Measurements from ENCODE around the gene ALMS1. TPM values are rescaled to one million over a fixed set of nuclear protein-coding genes. Genes with fewer than 3 reads are reported as not detected.

ALMS1 gene
- total and polyA plus RNA-seq, 9 of the 15 experiments (the other 6 are each of a cell fraction or from before 2014, with no cell fraction given), result 1.4 to 26.3 (median 13.6) TPM

DNA sequence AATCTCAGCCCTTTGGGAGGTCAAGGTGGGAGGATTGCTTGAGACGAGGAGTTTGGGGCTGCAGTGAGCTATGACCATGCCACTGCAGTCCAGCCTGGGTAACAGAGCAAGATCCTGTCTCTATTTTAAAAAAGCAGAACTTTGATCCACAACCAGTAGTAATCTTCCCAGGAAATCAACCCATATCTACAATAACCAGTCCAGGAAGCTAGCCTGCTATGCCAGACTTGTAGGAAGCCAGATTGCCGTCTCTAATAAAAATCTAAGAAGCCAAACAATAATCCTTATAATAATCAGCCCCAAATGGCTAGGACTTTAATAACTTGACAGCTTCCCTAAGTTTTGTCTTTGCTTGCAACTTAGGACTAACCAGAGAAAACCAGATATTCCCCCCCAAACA lies 9.0 kb upstream of the ALMS1 start:
- POLR2A ChIA-PET, result interaction anchor here (1.3 kb wide), 1 partner anchor 9 kb away, joined by 3 read pairs; the partner anchor contains the start of gene ALMS1
- no peak for TF ChIP-seq POU5F1 (IDR thresholded peaks at IDR 0.05; ENCODE audit: borderline replicate concordance, low read depth, low read length, partially characterized antibody)
- TF ChIP-seq, protein P1, sequence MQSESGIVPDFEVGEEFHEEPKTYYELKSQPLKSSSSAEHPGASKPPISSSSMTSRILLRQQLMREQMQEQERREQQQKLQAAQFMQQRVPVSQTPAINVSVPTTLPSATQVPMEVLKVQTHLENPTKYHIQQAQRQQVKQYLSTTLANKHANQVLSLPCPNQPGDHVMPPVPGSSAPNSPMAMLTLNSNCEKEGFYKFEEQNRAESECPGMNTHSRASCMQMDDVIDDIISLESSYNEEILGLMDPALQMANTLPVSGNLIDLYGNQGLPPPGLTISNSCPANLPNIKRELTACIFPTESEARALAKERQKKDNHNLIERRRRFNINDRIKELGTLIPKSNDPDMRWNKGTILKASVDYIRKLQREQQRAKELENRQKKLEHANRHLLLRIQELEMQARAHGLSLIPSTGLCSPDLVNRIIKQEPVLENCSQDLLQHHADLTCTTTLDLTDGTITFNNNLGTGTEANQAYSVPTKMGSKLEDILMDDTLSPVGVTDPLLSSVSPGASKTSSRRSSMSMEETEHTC (IDR thresholded peaks at IDR 0.05), result no peak
- TF ChIP-seq NR1H2 (CRISPR knock-in tag; IDR thresholded peaks at IDR 0.05), result no peak
- H3K27ac ChIP-seq (ENCODE audit: extremely low read depth, low read depth, low read length), result no peak overlapping the region
- no peaks in the 10 kb centered on the region; the same call in 1 of the 2 replicates for H3K9me3 ChIP-seq (replicated peaks; ENCODE audit: control insufficient read depth, insufficient read depth, low read depth, low read length)
- CTCF ChIA-PET (ENCODE audit: low intra/inter-chr PET ratio), result no interaction called here
- BruUV-seq (replicated peaks), result no TSS peak
- no peak overlapping the region for H3K9ac ChIP-seq (ENCODE audit: insufficient read depth in 1 of 2, low read depth in 2 of 2, low read length in 2 of 2)
- intact Hi-C loops (cut with micrococcal nuclease), result no loop called here
- no peaks in the 10 kb centered on the region for H4K20me1 ChIP-seq (replicated peaks; ENCODE audit: control insufficient read depth, insufficient read depth, low read length)
- H3K79me2 ChIP-seq (ENCODE audit: control insufficient read depth, insufficient read depth, low read length), result no peaks in the 10 kb centered on the region
- H3K36me3 ChIP-seq (ENCODE audit: control insufficient read depth, insufficient read depth, low read length), result no peaks in the 10 kb centered on the region
- H3K4me3 ChIP-seq, result no peak overlapping the region
- H3K9me1 ChIP-seq (ENCODE audit: control insufficient read depth, insufficient read depth, low read length), result no peaks in the 10 kb centered on the region
- no peak overlapping the region for H3K4me2 ChIP-seq (ENCODE audit: insufficient read depth, low read length)
- no peak for ATAC-seq
- no peak overlapping the region for H2AFZ ChIP-seq (ENCODE audit: low read depth, low read length)
- WGBS (ENCODE audit: insufficient coverage, low coverage, missing lambda C conversion rate), result 0% methylated on average over 2 of the region's 2 CpGs
- no peak for FAIRE-seq
- DNase-seq (ENCODE audit: extremely low read depth in 1 of 4, low spot score in 3 of 4), result no peak
- in situ Hi-C loops (cut with MboI), result no loop called here
- H3K27me3 ChIP-seq (ENCODE audit: control insufficient read depth in 2 of 2, insufficient read depth in 2 of 2, low read length in 2 of 2), result peaks cover 13 to 29% of the 10 kb centered on the region in 2 experiments; a peak in 4 of 5 replicates
- no peaks in the 10 kb centered on the region for H3K4me1 ChIP-seq (replicated peaks in 1 of 2; ENCODE audit: control insufficient read depth in 2 of 2, insufficient read depth in 2 of 2, low read length in 2 of 2)

DNA sequence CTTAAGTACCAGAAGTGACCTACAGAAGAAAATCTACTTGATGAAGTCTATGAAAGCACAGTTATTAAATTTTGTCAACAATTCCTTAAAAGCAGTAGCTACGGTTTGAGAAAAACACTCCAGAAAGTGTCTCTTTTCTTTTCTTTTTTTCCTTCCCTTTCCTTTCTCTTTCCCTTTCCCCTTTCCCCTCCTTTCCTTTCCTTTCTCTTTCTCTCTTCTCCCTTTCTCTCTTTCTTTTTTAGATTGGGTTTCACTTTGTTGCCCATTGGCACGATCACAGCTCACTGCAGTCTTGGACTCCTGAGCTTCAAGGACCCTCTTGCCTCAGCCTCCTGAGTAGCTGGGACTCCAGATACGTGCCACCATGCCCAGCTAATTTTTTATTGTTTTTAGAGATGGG lies 2.6 kb upstream of the ALMS1 start:
- ChIA-PET CTCF (ENCODE audit: low intra/inter-chr PET ratio) (no interaction called here), POLR2A (no interaction called here)
- in situ Hi-C loops (cut with MboI), result no loop called here
- BruUV-seq (replicated peaks), result no TSS peak
- H3K79me2 ChIP-seq (ENCODE audit: control insufficient read depth, insufficient read depth, low read length), result peaks cover 19% of the 10 kb centered on the region
- WGBS (ENCODE audit: insufficient coverage, low coverage, missing lambda C conversion rate), result 0% methylated on average over 3 of the region's 3 CpGs
- H3K4me2 ChIP-seq (ENCODE audit: insufficient read depth, low read length), result no peak overlapping the region
- ATAC-seq (no peak), DNase-seq (ENCODE audit: extremely low read depth in 1 of 4, low spot score in 3 of 4) (no peak), FAIRE-seq (no peak)
- H3K4me1 ChIP-seq (replicated peaks in 1 of 2; ENCODE audit: control insufficient read depth in 2 of 2, insufficient read depth in 2 of 2, low read length in 2 of 2), result peaks cover 0 to 14% of the 10 kb centered on the region in 2 experiments; a peak in 3 of 5 replicates
- H3K36me3 ChIP-seq (ENCODE audit: control insufficient read depth, insufficient read depth, low read length), result no peaks in the 10 kb centered on the region
- H3K9ac ChIP-seq (ENCODE audit: insufficient read depth in 1 of 2, low read depth in 2 of 2, low read length in 2 of 2), result no peak overlapping the region
- peaks cover 14 to 21% of the 10 kb centered on the region in 2 experiments; a peak in 4 of 5 replicates for H3K27me3 ChIP-seq (ENCODE audit: control insufficient read depth in 2 of 2, insufficient read depth in 2 of 2, low read length in 2 of 2)
- H2AFZ ChIP-seq (ENCODE audit: low read depth, low read length), result no peak overlapping the region
- peaks cover 6% of the 10 kb centered on the region; the same call in 1 of the 2 replicates for H4K20me1 ChIP-seq (replicated peaks; ENCODE audit: control insufficient read depth, insufficient read depth, low read length)
- H3K4me3 ChIP-seq, result no peak overlapping the region
- intact Hi-C loops (cut with micrococcal nuclease), result no loop called here
- H3K27ac ChIP-seq (ENCODE audit: extremely low read depth, low read depth, low read length), result no peak overlapping the region
- H3K9me1 ChIP-seq (ENCODE audit: control insufficient read depth, insufficient read depth, low read length), result no peaks in the 10 kb centered on the region
- H3K9me3 ChIP-seq (replicated peaks; ENCODE audit: control insufficient read depth, insufficient read depth, low read depth, low read length), result no peaks in the 10 kb centered on the region; the same call in 1 of the 2 replicates
- TF ChIP-seq TAL1 (IDR thresholded peaks at IDR 0.05) (no peak), CBFB (CRISPR knock-in tag; IDR thresholded peaks at IDR 0.05) (no peak), CBX2 (IDR thresholded peaks at IDR 0.05; ENCODE audit: insufficient read depth, low read length, poor library complexity, severe bottlenecking) (no peak), ZNF347 (CRISPR knock-in tag; IDR thresholded peaks at IDR 0.05; ENCODE audit: low read depth) (no peak), MTF1 (CRISPR knock-in tag; IDR thresholded peaks at IDR 0.05; ENCODE audit: borderline replicate concordance) (no peak), FOXK2 (conservative IDR thresholded peaks at IDR 0.05 in 1 of 2, IDR thresholded peaks at IDR 0.05 in 1 of 2; ENCODE audit: low read depth in 2 of 2) (no peak)
- TF ChIP-seq, protein P2, sequence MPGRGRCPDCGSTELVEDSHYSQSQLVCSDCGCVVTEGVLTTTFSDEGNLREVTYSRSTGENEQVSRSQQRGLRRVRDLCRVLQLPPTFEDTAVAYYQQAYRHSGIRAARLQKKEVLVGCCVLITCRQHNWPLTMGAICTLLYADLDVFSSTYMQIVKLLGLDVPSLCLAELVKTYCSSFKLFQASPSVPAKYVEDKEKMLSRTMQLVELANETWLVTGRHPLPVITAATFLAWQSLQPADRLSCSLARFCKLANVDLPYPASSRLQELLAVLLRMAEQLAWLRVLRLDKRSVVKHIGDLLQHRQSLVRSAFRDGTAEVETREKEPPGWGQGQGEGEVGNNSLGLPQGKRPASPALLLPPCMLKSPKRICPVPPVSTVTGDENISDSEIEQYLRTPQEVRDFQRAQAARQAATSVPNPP (IDR thresholded peaks at IDR 0.05; ENCODE audit: borderline replicate concordance, insufficient read depth, insufficient read length), result no peak
- TF ChIP-seq, protein P3, sequence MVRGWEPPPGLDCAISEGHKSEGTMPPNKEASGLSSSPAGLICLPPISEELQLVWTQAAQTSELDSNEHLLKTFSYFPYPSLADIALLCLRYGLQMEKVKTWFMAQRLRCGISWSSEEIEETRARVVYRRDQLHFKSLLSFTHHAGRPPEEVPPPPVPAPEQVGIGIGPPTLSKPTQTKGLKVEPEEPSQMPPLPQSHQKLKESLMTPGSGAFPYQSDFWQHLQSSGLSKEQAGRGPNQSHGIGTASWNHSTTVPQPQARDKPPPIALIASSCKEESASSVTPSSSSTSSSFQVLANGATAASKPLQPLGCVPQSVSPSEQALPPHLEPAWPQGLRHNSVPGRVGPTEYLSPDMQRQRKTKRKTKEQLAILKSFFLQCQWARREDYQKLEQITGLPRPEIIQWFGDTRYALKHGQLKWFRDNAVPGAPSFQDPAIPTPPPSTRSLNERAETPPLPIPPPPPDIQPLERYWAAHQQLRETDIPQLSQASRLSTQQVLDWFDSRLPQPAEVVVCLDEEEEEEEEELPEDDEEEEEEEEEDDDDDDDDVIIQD (CRISPR knock-in tag; IDR thresholded peaks at IDR 0.05), result no peak

Data from K562 (cell line).